H1 (cell line): Measurements from ENCODE around the gene TMCC3. TPM values are rescaled to one million over a fixed set of nuclear protein-coding genes. Genes with fewer than 3 reads are reported as not detected.

ENCODE experiments used
- CTCF ChIA-PET: fragments of 300-600 bp; sonication (Branson Sonifier 250); formaldehyde crosslinking; loops from one replicate; lab custom pipeline; 2021; ENCODE audit not compliant: partially characterized antibody; lab: Charles Lee
- POLR2A ChIA-PET: fragments of 300-600 bp; sonication (Branson Sonifier 250); formaldehyde crosslinking; loops from one replicate; lab custom pipeline; 2021; ENCODE audit warnings: inconsistent platforms; ENCODE audit not compliant: partially characterized antibody; lab: Charles Lee
- DNase-seq, 2 experiments: peaks; one replicate each; pipeline versions ENCODE4 v3.0.0 to v3.0.0-alpha.2; 2010 to 2022; ENCODE audit warnings: low spot score in 2 of 2, low read depth in 1 of 2, mixed read lengths in 1 of 2
- FAIRE-seq: peaks from 2 replicates; lab custom pipeline; 2011; peaks lifted over from hg19 to GRCh38; lab: Jason Lieb, UNC
- H2AFZ ChIP-seq: 2 replicates; pipeline ENCODE4 v1.8.1; 2012; ENCODE audit warnings: low read length, inconsistent platforms
- H2AK5ac ChIP-seq: 2 replicates; pipeline ENCODE4 v1.6.1; 2013; ENCODE audit warnings: low read depth, low read length
- H2BK120ac ChIP-seq: replicated peaks from 2 replicates; pipeline ENCODE3; 2013; ENCODE audit warnings: low read depth, low read length, inconsistent platforms
- H2BK12ac ChIP-seq: 2 replicates; pipeline ENCODE4 v1.6.1; 2013; ENCODE audit warnings: low read depth, low read length
- H2BK15ac ChIP-seq: 2 replicates; pipeline ENCODE4 v1.6.1; 2013; ENCODE audit warnings: low read length
- H2BK20ac ChIP-seq: 2 replicates; pipeline ENCODE4 v1.6.1; 2013; ENCODE audit warnings: low read length
- H2BK5ac ChIP-seq: 2 replicates; pipeline ENCODE4 v1.6.1; 2013; ENCODE audit warnings: low read depth, low read length
- H3K14ac ChIP-seq: 2 replicates; pipeline ENCODE4 v1.6.1; 2013; ENCODE audit warnings: inconsistent platforms; ENCODE audit not compliant: insufficient read length
- H3K18ac ChIP-seq: 2 replicates; pipeline ENCODE4 v1.6.1; 2013; ENCODE audit warnings: low read length; ENCODE audit errors: extremely low read depth
- H3K23ac ChIP-seq: 2 replicates; pipeline ENCODE4 v1.6.1; 2013; ENCODE audit warnings: inconsistent platforms; ENCODE audit not compliant: insufficient read length
- H3K23me2 ChIP-seq: 2 replicates; pipeline ENCODE4 v1.6.1; 2013; ENCODE audit warnings: low read depth, low read length
- H3K27ac ChIP-seq: 2 replicates; pipeline ENCODE4 v1.6.1; 2011; ENCODE audit warnings: low read depth, low read length, inconsistent platforms
- H3K27me3 ChIP-seq, 4 experiments: replicated peaks in 1 of 4; 1 replicate in 1 of 4; 2 replicates in 3 of 4; pipeline versions ENCODE4 v1.6.1 to v1.8.1; 2011 to 2013; ENCODE audit warnings: low read length in 3 of 4, mild to moderate bottlenecking in 3 of 4, inconsistent platforms in 2 of 4, mixed read lengths in 2 of 4, moderate library complexity in 1 of 4; ENCODE audit not compliant: control insufficient read depth in 3 of 4, insufficient read depth in 3 of 4; ENCODE audit errors: extremely low read depth in 1 of 4
- H3K36me3 ChIP-seq, 4 experiments: 2 replicates each; pipeline versions ENCODE4 v1.6.1 to v1.8.1; 2011 to 2013; ENCODE audit warnings: mild to moderate bottlenecking in 4 of 4, low read length in 3 of 4, moderate library complexity in 2 of 4, control low read depth in 1 of 4, inconsistent platforms in 1 of 4; ENCODE audit not compliant: insufficient read depth in 4 of 4, control insufficient read depth in 2 of 4
- H3K4ac ChIP-seq: replicated peaks from 2 replicates; pipeline ENCODE3; 2013; ENCODE audit warnings: low read length, low read depth, mixed read lengths, inconsistent platforms; ENCODE audit not compliant: insufficient read length
- H3K4me1 ChIP-seq, 4 experiments: replicated peaks in 1 of 4; 1 replicate in 1 of 4; 2 replicates in 3 of 4; pipeline versions ENCODE4 v1.6.1 to v1.8.1; 2011 to 2013; ENCODE audit warnings: low read length in 3 of 4, inconsistent platforms in 2 of 4, mixed read lengths in 1 of 4; ENCODE audit not compliant: insufficient read depth in 4 of 4, control insufficient read depth in 3 of 4
- H3K4me2 ChIP-seq, 2 experiments: 2 replicates each; pipeline versions ENCODE4 v1.6.1 to v1.8.1; 2011 to 2013; ENCODE audit warnings: low read depth in 2 of 2, low read length in 2 of 2, control low read depth in 1 of 2, inconsistent platforms in 1 of 2, mild to moderate bottlenecking in 1 of 2; ENCODE audit not compliant: insufficient read depth in 1 of 2
- H3K4me3 ChIP-seq, 4 experiments: fragments of 200-600, 300-600 bp in 1 of 4; sonication (generic), shearing (Covaris generic), sonication (Bioruptor Twin) in 1 of 4; 2 replicates each; pipeline versions ENCODE4 v1.5.1 to v1.8.1; 2011 to 2016; ENCODE audit warnings: low read length in 4 of 4, low read depth in 3 of 4, control low read depth in 2 of 4, inconsistent platforms in 2 of 4, mild to moderate bottlenecking in 2 of 4, mixed read lengths in 1 of 4, moderate library complexity in 1 of 4; ENCODE audit not compliant: insufficient read depth in 2 of 4; ENCODE audit errors: extremely low read depth in 1 of 4
- H3K56ac ChIP-seq: replicated peaks from 2 replicates; pipeline ENCODE3; 2013; ENCODE audit warnings: low read depth, mild to moderate bottlenecking, mixed read lengths, low read length, inconsistent platforms; ENCODE audit not compliant: insufficient read length
- H3K79me1 ChIP-seq: 2 replicates; pipeline ENCODE4 v1.6.1; 2013; ENCODE audit warnings: low read depth, low read length, control low read depth
- H3K79me2 ChIP-seq, 2 experiments: 2 replicates each; pipeline versions ENCODE4 v1.6.1 to v1.8.1; 2012 to 2013; ENCODE audit warnings: low read length in 2 of 2, mild to moderate bottlenecking in 2 of 2, inconsistent platforms in 1 of 2; ENCODE audit not compliant: insufficient read depth in 2 of 2, control insufficient read depth in 1 of 2
- H3K9ac ChIP-seq, 4 experiments: replicated peaks in 1 of 4; 1 replicate in 1 of 4; 2 replicates in 3 of 4; pipeline versions ENCODE4 v1.6.1 to v1.8.1; 2011 to 2013; ENCODE audit warnings: low read depth in 3 of 4, low read length in 3 of 4, control low read depth in 2 of 4, mild to moderate bottlenecking in 2 of 4, moderate library complexity in 2 of 4, inconsistent platforms in 1 of 4; ENCODE audit errors: extremely low read depth in 1 of 4
- H3K9me3 ChIP-seq, 2 experiments: 2 replicates each; pipeline versions ENCODE4 v1.6.1 to v1.8.1; 2012 to 2013; ENCODE audit warnings: mild to moderate bottlenecking in 2 of 2, moderate library complexity in 2 of 2, control low read depth in 1 of 2, inconsistent platforms in 1 of 2, low read depth in 1 of 2, low read length in 1 of 2, mixed read lengths in 1 of 2; ENCODE audit not compliant: insufficient read depth in 2 of 2
- H4K20me1 ChIP-seq, 2 experiments: replicated peaks in 1 of 2; 2 replicates each; pipeline versions ENCODE3 to v1.8.1; 2011 to 2013; ENCODE audit warnings: inconsistent platforms in 2 of 2, low read length in 2 of 2, mild to moderate bottlenecking in 1 of 2; ENCODE audit not compliant: insufficient read depth in 2 of 2, control insufficient read depth in 1 of 2
- H4K5ac ChIP-seq: 2 replicates; pipeline ENCODE4 v1.6.1; 2013; ENCODE audit warnings: low read length, low read depth, mixed read lengths, inconsistent platforms; ENCODE audit not compliant: insufficient read length
- H4K8ac ChIP-seq: 2 replicates; pipeline ENCODE4 v1.8.0; 2013; ENCODE audit warnings: mild to moderate bottlenecking, moderate library complexity, low read length, inconsistent platforms; ENCODE audit not compliant: insufficient read depth; ENCODE audit errors: extremely low read depth
- H4K91ac ChIP-seq: replicated peaks from 2 replicates; pipeline ENCODE3; 2013; ENCODE audit warnings: low read length, mixed read lengths, inconsistent platforms; ENCODE audit not compliant: insufficient read length
- ATF3 ChIP-seq: IDR thresholded peaks from 2 replicates; pipeline ENCODE4 v1.6.1; 2011; ENCODE audit warnings: low read depth, mild to moderate bottlenecking, low read length; ENCODE audit not compliant: insufficient read depth
- BACH1 ChIP-seq: IDR thresholded peaks from 2 replicates; pipeline ENCODE4 v1.6.1; 2012; ENCODE audit warnings: low read length, improper control_type of control experiment
- CREB1 ChIP-seq: IDR thresholded peaks from 2 replicates; pipeline ENCODE4 v1.6.1; 2012; ENCODE audit warnings: inconsistent platforms
- CTBP2 ChIP-seq: IDR thresholded peaks from 2 replicates; pipeline ENCODE4 v1.7.0; 2011; ENCODE audit warnings: borderline replicate concordance, mild to moderate bottlenecking, moderate library complexity, mixed read lengths, low read length; ENCODE audit not compliant: insufficient read depth, insufficient read length
- GABPA ChIP-seq: IDR thresholded peaks from 2 replicates; pipeline ENCODE4 v1.6.1; 2011; ENCODE audit warnings: mild to moderate bottlenecking, low read length, moderate library complexity, borderline replicate concordance; ENCODE audit not compliant: insufficient read depth
- KDM4A ChIP-seq: IDR thresholded peaks from one replicate; pipeline ENCODE4 v1.7.1; 2012; ENCODE audit warnings: low read depth, mild to moderate bottlenecking, moderate library complexity, low read length, inconsistent platforms; ENCODE audit not compliant: severe bottlenecking
- MAX ChIP-seq: IDR thresholded peaks from 2 replicates; pipeline ENCODE4 v1.6.1; 2012; ENCODE audit warnings: inconsistent platforms
- SIN3A ChIP-seq, 2 experiments: IDR thresholded peaks in 1 of 2; conservative IDR thresholded peaks in 1 of 2; 2 replicates each; pipeline ENCODE4 v1.6.1; 2011 to 2012; ENCODE audit warnings: low read length in 2 of 2, improper control_type of control experiment in 1 of 2, low read depth in 1 of 2, mild to moderate bottlenecking in 1 of 2
- SIX5 ChIP-seq: IDR thresholded peaks from 2 replicates; pipeline ENCODE4 v1.6.1; 2011; ENCODE audit warnings: mild to moderate bottlenecking, low read depth, low read length
- SP2 ChIP-seq: IDR thresholded peaks from 2 replicates; pipeline ENCODE4 v1.6.1; 2012; ENCODE audit warnings: mild to moderate bottlenecking, low read length, inconsistent platforms
- TEAD4 ChIP-seq: IDR thresholded peaks from 2 replicates; pipeline ENCODE4 v1.6.1; 2012; ENCODE audit warnings: low read depth, low read length, inconsistent platforms, mixed read lengths
- USF2 ChIP-seq: IDR thresholded peaks from 2 replicates; pipeline ENCODE4 v1.6.1; 2011; ENCODE audit warnings: low read length, improper control_type of control experiment
- WGBS, 2 experiments: shearing (Covaris generic) in 1 of 2; methylation state at CpG; one replicate each; pipeline versions ENCODE4 v1.1.6 to v1.1.7; 2013 to 2015; ENCODE audit warnings: low lambda C conversion rate in 2 of 2, mixed read lengths in 2 of 2, inconsistent platforms in 1 of 2, low coverage in 1 of 2, missing lambda C conversion rate in 1 of 2; ENCODE audit not compliant: insufficient replicate concordance in 2 of 2, insufficient coverage in 1 of 2, insufficient read length in 1 of 2; ENCODE audit errors: extremely low coverage in 1 of 2, missing lambda C conversion rate in 1 of 2; 5-methylcytosine and 5-hydroxymethylcytosine counted together
- polyA plus RNA-seq, 7 experiments: library from polyadenylated mRNA; depleted of rRNA in 3 of 7; stranded (reverse) in 5 of 7; unstranded in 2 of 7; fragments of >200 nt in 5 of 7; fragments of 200-250 nt in 2 of 7; gene quantifications; 1 replicate in 5 of 7; 2 replicates in 1 of 7; 4 replicates in 1 of 7; pipeline versions ENCODE4 v1.2.1 to v1.2.3, GENCODE V29; 2011 to 2013; ENCODE audit warnings: missing spikeins in 2 of 7, mixed read lengths in 2 of 7
- total RNA-seq: library from RNA; stranded (reverse); fragmentation: NEBNext Ultra II Directional; extraction: Animal tissue kit (Norgen Biotek cat#: 25700); gene quantifications from 2 replicates; pipeline ENCODE4 v1.2.1, GENCODE V29; 2021

TMCC3 gene
- total and polyA plus RNA-seq, 2 of the 8 experiments (the other 6 are each of a cell fraction or from before 2014, with no cell fraction given): 1.7 to 4.1 TPM

- no peak overlapping the region for H3K14ac ChIP-seq
- H4K5ac ChIP-seq: no peak overlapping the region
- H3K79me2 ChIP-seq: no peaks in the 10 kb centered on the region
- H3K9ac ChIP-seq: no peak overlapping the region
- 69% methylated on average over 5 of the region's 6 CpGs; no CpG with 5 or more reads in 1 of the 2 experiments for WGBS, 2 experiments
- CTCF ChIA-PET: no interaction called here
- H2BK5ac ChIP-seq: no peak overlapping the region
- H4K20me1 ChIP-seq: no peaks in the 10 kb centered on the region
- no peak overlapping the region for H2BK20ac ChIP-seq
- no peaks in the 10 kb centered on the region for H3K36me3 ChIP-seq
- POLR2A ChIA-PET: no interaction called here
- no peak overlapping the region for H2BK120ac ChIP-seq
- H3K4me3 ChIP-seq: no peak overlapping the region
- H4K91ac ChIP-seq: no peak overlapping the region
- DNase-seq (no peak), FAIRE-seq (no peak)
- no peaks in the 10 kb centered on the region for H3K4me1 ChIP-seq
- H3K18ac ChIP-seq: no peak overlapping the region
- H4K8ac ChIP-seq: no peak overlapping the region
- H3K4ac ChIP-seq: no peak overlapping the region
- H2BK15ac ChIP-seq: no peak overlapping the region
- no peaks in the 10 kb centered on the region; the same call in 1 of the 2 replicates for H3K23me2 ChIP-seq
- H3K27ac ChIP-seq: no peak overlapping the region
- no peak overlapping the region for H3K56ac ChIP-seq
- no peak overlapping the region for H2AK5ac ChIP-seq
- H3K9me3 ChIP-seq: peaks cover 0 to under 1% of the 10 kb centered on the region in 2 experiments; a peak in 1 of 4 replicates
- H2AFZ ChIP-seq: no peak overlapping the region
- H3K23ac ChIP-seq: no peak overlapping the region
- no peaks in the 10 kb centered on the region for H3K79me1 ChIP-seq
- H2BK12ac ChIP-seq: no peak overlapping the region
- H3K27me3 ChIP-seq: no peaks in the 10 kb centered on the region; a peak in 1 of 7 replicates
- no peak overlapping the region for H3K4me2 ChIP-seq
- TF ChIP-seq ATF3: no peak
- no peak for TF ChIP-seq USF2
- no peak for TF ChIP-seq CREB1
- TF ChIP-seq SP2: no peak
- no peak for TF ChIP-seq BACH1
- no peak for TF ChIP-seq MAX
- no peak for TF ChIP-seq KDM4A
- no peak for TF ChIP-seq SIN3A (conservative IDR thresholded peaks at IDR 0.05 in 1 of 2, IDR thresholded peaks at IDR 0.05 in 1 of 2; ENCODE audit: low read depth in 1 of 2, low read length in 2 of 2)
- no peak for TF ChIP-seq TEAD4
- TF ChIP-seq CTBP2: no peak
- no peak for TF ChIP-seq GABPA
- no peak for TF ChIP-seq SIX5
Observed at GRCh38 chr12:94553130-94553519, 97.2 kb downstream of the TMCC3 start.
